Neural cell (in vitro differentiated cells): Measurements from ENCODE around the gene DENND4A.

Source experiments
- CTCF ChIP-seq: fragments of 450-650 bp; IDR thresholded peaks from 2 replicates; pipeline ENCODE4 v1.5.1; 2014; ENCODE audit warnings: antibody characterized with exemption, mild to moderate bottlenecking, moderate library complexity; ENCODE audit not compliant: poor library complexity, severe bottlenecking
- EP300 ChIP-seq: fragments of 450-650 bp; conservative IDR thresholded peaks from 2 replicates; pipeline ENCODE4 v1.6.1; 2014; ENCODE audit warnings: antibody characterized with exemption, mild to moderate bottlenecking, moderate library complexity; ENCODE audit not compliant: poor library complexity, severe bottlenecking
- EZH2 ChIP-seq: fragments of 200-600, 300-800 bp; shearing (Covaris generic), sonication (generic); IDR thresholded peaks from 2 replicates; pipeline ENCODE4 v1.6.1; 2014; ENCODE audit warnings: antibody characterized with exemption, low read length, borderline replicate concordance, mild to moderate bottlenecking; ENCODE audit not compliant: insufficient read depth, poor library complexity, severe bottlenecking
- MXI1 ChIP-seq: fragments of 450-650 bp; conservative IDR thresholded peaks from 2 replicates; pipeline ENCODE4 v1.6.1; 2014; ENCODE audit warnings: antibody characterized with exemption, mild to moderate bottlenecking; ENCODE audit not compliant: poor library complexity, severe bottlenecking
- POLR2AphosphoS5 ChIP-seq: IDR thresholded peaks from 2 replicates; pipeline ENCODE4 v1.6.1; 2012
- RAD21 ChIP-seq: fragments of 450-650 bp; conservative IDR thresholded peaks from 2 replicates; pipeline ENCODE4 v1.6.1; 2014; ENCODE audit warnings: antibody characterized with exemption, mild to moderate bottlenecking, moderate library complexity
- SMC3 ChIP-seq: fragments of 450-650 bp; conservative IDR thresholded peaks from 2 replicates; pipeline ENCODE4 v1.6.1; 2014; ENCODE audit warnings: antibody characterized with exemption, mild to moderate bottlenecking, moderate library complexity; ENCODE audit not compliant: poor library complexity
- TAF1 ChIP-seq: IDR thresholded peaks from 2 replicates; pipeline ENCODE4 v1.6.1; 2012; ENCODE audit warnings: low read depth
- TF ChIP-seq, protein P1 (sequence below): IDR thresholded peaks from 2 replicates; pipeline ENCODE4 v1.6.1; 2012; ENCODE audit warnings: borderline replicate concordance

DNA sequence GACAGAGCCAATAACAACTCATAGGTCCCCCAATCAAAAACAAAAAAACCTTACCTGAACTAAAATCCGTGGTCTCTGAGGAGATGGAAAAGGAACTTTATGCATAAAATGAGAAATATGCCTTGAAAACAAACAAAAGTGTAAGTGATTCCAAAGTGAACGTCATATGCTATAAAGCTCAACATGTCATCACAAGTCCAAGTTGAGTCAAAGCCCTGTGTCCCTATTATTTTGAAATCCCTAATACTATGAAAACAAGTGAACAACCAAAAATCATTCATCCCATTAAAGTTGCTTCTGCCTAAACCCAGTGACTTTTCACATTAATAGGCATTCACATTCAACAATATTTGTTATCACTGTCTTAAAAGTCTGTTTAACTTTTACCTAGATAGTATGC is 59.4 kb downstream of the DENND4A start:
- no peak for TF ChIP-seq CTCF
- TF ChIP-seq MXI1 = no peak
- TF ChIP-seq, protein P1, sequence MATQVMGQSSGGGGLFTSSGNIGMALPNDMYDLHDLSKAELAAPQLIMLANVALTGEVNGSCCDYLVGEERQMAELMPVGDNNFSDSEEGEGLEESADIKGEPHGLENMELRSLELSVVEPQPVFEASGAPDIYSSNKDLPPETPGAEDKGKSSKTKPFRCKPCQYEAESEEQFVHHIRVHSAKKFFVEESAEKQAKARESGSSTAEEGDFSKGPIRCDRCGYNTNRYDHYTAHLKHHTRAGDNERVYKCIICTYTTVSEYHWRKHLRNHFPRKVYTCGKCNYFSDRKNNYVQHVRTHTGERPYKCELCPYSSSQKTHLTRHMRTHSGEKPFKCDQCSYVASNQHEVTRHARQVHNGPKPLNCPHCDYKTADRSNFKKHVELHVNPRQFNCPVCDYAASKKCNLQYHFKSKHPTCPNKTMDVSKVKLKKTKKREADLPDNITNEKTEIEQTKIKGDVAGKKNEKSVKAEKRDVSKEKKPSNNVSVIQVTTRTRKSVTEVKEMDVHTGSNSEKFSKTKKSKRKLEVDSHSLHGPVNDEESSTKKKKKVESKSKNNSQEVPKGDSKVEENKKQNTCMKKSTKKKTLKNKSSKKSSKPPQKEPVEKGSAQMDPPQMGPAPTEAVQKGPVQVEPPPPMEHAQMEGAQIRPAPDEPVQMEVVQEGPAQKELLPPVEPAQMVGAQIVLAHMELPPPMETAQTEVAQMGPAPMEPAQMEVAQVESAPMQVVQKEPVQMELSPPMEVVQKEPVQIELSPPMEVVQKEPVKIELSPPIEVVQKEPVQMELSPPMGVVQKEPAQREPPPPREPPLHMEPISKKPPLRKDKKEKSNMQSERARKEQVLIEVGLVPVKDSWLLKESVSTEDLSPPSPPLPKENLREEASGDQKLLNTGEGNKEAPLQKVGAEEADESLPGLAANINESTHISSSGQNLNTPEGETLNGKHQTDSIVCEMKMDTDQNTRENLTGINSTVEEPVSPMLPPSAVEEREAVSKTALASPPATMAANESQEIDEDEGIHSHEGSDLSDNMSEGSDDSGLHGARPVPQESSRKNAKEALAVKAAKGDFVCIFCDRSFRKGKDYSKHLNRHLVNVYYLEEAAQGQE = no peak
- no peak for TF ChIP-seq EP300
- TF ChIP-seq EZH2 = no peak
- no peak for TF ChIP-seq POLR2AphosphoS5
- no peak for TF ChIP-seq TAF1
- TF ChIP-seq RAD21 = no peak
- TF ChIP-seq SMC3 = no peak
